NCI-H146 treated with DMSO at 0.1 percent for 48 hours (cell line): ENCODE data around the gene PLD6.
"Not testable (repeated sequence)": the region's sequence is repeated elsewhere in the genome, so short reads cannot be mapped to it uniquely, and the experiment has no call there.

ENCODE experiments used
- DNase-seq: peaks from one replicate; lab custom pipeline; 2025; ENCODE audit not compliant: unreplicated experiment; lab: John Stamatoyannopoulos, UW

PLD6 gene

DNA sequence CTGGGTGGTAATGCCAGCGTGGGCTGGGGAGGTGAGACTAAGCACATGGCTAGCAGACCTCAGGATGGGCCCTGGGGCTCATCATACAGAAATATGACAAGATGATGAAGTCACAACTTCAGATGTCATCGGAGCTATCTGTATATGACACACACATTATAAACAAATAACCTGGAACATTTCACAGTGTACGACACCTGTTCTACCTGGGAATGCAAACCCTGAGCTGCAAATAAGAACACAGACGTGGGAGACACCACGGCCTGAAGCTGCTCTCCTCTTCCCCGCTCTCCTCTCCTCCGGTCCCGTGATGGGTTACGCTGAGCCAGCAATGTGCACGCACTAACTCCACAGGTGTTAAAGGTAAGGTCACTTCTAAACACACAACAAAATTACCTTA, 4.9 kb downstream of the PLD6 start:
- DNase-seq = no peak

DNA sequence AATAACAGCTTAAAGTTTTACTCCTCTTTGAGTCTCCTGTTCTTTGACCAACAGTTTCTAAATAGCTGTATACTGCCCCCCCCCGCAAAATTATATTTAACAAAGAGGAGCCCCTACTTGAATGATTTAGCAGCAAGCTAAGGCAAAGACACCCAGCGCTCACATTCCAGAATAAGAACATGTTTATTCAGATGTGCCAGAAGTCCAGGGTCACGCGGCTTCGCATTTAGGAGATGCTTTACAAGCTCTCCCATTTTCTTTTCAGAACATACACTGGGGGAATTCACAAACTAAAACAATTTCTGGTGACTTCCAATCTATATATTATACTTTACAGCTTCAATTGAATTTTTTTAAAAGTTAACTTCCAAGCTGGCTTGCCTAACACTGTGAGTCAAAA, 5.3 kb downstream of the PLD6 start:
- no peak for DNase-seq

DNA sequence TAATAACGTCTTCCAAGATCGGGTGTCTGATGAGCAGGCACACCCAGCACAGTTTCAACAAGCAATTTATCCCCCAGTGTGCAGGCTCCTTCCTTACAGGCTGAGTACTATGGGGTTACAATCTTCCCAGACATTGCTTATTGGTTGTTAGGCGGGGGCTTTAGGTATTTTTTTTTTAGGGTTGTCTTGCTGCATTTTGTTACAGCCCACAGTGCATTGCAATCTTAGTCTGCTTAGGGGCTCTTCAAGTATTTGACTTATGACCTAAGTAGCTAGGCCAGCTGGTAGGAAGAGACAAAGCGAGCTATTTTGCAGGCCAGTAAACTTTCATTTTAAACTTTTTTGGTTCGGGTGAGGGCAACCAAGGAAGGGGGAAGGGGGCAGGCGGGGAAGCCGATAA, 5.8 kb downstream of the PLD6 start:
- DNase-seq = no peak

DNA sequence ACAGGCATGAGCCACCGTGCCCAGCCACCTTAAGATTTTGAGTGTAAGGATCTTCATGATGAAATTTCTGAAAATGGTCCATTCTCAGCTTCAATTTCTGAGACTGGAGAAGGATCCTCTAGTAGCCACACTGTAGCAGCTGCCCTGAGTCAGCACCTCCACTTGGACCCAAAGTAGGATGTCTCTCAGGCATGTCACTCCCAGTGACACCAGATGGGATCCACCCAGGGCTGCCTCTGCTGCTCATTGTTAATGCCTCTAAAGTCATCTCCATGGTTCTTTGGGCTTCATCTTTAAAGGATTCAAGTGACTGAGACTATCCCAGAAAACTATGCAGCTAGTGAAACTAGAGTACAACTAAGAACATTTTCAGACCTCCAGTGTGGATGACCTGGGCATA, 7.9 kb downstream of the PLD6 start:
- no peak for DNase-seq

DNA sequence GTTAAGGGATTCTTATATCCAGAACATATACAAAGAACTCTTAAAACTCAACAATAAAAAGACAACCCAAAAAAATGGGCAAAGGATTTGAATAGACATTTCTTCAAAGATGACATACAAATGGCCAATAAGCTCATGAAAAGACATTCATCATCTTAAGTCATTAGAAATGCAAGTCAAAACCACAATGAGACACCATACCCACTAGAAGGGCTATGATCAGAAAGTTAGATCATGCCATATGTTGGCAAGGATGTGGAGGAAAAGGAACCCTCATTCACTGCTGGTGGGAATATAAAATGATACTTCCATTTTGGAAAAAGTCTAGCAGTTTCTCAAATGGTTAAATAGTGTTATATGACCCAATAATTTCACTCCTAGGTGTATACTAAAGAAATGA, 9.4 kb downstream of the PLD6 start:
- DNase-seq = no peak

DNA sequence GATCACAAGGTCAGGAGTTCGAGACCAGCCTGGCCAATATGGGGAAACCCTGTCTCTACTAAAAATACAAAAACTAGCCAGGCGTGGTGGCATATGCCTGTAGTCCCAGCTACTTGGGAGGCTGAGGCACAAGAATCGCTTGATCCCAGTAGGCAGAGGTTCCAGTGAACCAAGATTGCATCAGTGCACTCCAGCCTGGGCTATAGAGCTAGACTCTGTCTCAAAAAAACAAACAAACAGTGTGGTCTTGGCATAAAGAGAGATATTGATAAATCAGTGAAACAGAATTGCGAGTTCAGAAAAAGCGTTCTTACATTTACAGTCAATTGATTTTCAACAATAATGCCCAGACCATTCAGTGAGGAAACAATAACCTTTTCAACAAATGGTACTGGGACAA, 10.7 kb downstream of the PLD6 start:
- not testable (repeated sequence) for DNase-seq

DNA sequence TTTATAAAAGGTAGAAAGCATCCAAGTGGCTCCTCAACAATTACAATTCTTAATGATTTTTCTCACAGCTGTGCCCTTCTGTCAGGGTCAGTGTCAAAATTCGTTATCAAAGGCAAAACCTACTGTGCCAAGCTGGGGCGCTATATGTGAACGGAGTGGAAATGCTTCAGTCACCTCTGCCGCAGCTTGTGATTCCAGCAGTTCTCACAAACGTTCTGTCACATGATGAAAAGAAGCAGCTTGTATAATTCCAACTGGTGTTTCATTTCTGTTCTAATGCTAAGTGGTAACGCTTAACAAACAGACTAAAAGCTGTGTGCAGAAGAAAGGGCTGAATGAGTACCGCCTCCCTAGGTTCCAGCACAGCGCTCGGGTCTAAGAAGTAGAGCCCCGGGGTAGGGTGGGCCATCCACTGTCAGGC, 14.2 kb downstream of the PLD6 start:
- no peak for DNase-seq

DNA sequence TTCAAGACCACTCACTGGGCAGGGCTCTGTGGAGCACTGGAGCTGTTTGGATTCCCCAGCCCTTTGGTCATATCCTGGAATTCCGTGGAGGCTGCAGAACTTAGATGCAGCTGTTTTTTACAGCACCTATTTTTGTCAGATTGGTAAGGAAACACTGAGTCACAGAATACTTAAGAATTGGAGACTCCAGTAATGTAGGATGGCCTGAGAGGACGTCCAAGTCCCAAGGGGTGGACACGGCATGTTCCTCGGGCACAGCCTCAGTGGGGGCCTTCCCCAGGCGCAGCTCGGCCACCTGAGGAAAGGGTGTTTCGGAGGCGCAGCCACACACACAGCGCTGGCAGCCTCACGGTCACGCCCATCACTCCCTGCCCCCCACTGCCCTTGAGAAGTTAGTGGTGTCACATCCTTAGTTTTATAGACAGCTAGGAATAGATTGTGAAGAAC, 14.8 kb downstream of the PLD6 start:
- no peak for DNase-seq

DNA sequence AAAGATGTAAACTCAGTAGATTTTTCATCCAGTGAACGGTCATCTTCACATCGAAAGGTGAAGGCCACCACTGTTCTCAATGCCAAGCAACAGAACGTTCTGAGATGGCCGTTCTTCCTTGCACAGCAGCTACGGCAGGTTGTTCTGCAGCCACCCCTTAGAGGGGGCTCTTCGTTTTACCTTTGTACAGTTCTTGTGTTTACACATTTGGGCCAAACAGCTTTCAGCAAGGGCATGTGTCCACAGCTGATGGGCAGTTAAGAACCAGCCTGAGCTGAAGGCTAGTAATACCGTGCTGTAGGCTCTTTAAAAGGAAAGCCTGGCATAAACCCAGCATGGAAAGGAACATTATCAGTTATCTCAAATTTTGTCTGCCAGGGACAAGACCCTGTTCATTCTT, 15.9 kb downstream of the PLD6 start:
- no peak for DNase-seq

DNA sequence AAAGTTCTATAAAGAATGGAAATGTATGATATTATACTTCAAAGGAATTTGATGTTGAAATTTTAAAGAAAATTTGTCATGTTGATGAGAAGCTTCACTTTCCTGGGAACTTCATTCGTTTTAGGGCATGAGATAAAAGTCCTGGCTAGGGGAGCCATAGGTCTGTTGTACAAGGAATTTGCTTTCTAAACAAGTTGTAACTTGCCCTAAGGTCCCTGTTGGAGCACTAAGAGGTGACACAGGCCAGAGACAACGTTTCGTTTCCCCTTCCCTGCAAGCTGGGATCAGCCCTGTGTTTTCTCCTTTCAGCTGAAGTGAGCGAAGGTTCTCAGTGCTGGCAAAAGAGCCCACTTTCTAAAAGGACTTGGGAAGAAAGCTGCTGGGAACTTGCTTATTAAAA, 16.6 kb downstream of the PLD6 start:
- DNase-seq = no peak

DNA sequence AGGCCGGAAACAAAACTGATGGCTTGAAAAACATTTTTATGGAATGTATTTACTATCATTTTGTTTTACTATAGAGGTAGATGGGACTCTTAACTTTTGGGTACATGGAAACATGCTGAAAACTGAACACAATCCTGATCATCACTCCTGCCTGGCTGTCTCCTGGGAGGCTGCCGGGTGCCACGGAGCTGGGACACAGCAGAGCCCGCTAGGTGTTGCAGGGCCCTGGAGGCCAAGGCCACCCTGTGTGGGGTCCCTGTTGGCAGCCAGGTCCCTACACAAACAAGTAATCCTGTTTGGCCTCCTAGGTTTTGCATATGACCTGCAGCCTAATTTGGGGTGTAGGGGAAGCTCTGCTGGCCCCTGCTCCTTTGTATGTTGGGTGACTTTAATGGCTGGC, 17.5 kb downstream of the PLD6 start:
- DNase-seq = no peak

DNA sequence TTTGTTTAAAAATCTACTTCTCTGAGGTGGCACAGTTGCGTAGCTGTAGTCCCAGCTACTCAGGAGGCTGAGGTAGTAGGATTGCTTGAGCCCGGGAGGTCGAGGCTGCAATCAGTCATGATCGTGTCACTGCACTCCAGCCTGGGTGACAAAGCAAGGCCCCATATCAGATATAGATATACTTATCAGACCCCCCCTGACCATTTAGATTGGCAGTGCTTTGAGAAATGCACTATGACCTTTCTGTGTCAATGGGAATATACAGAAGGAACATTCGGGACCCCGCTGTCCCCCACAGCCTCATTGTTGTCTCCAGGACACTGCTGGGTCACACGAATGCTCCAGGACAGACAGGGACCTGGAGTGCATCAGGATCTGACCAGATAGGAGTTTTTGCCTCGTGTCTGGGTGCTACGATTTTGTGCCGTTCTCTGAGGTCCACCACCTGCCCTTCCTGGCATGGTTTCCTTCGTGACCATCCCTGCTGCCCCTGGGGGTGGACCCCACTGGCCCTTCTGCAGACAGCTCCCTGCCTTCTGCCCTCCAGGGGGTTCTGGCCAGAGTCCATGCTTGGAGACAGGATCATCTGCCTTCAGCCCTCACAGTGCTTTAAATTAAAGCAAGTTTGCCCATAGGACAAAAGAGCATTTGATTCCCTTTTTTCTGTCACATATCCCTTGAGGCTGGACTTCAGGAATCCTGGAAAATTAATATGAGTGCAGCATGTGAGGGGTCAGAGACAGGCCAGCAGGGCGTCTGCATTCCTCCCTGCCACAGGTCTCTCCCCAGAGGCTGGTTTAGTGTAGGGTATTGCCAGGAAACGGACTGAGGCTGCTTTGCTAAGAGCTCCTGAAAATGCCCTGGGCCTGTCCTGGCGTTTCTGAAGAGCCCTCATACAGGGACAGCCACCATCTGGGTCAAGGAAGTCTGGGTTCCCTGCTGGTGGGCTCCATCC, 19.3 kb downstream of the PLD6 start:
- no peak for DNase-seq

DNA sequence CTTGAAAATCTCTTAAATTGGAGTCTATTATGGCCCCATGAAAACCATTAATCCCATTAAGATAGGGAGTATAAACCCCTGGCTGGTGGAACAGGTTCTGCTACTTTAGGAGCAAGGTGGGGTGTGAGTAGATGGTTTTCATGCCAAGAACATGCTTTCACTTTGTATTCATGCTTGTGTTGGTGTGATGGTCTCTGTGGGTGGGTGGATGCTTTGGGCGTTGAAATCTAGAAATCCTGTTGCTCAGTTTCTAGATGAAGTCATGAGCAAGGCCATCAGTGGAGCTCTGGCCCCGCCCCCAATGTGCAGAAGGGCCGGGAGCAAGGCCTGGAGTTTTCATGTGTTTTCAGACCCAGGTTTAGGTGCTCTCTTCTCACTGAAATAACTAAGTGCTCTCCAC, 20.1 kb downstream of the PLD6 start:
- DNase-seq = no peak

DNA sequence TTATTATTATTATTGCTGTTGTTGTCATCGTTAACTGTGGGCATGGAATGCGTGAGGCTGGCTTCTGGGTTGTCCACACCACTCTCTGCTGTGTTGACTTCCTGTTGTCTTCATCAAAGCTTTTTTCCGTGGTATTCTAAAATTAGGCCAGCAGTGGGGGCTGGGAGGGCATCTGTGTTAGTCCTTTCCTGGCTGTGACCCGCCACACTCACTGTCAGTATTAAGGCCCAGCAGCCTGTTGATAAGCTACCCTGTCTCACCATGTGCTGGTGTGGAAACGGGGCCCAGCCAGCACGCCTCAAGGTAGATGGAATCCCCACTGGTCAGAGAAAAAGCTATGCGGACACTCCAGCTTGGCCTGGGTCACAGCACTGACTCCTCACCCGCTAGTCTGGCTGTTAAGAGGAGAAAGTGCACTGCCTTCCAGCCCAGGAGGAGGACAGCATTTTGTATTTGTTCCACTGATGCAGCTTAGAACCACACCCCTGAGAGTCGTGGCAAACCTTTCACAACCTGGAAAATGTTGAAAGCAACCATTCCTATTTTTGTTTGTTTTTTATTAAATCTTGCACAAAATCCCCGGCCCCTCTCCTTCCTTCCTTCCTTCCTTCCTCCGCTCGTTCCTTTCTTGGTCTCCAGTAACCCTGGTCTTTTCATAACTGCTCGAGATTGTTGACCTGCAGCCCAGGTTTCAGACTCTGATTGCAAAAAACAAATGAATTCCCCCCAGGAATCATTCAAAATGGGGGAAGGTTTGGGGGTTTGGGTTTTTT, 21.0 kb downstream of the PLD6 start:
- DNase-seq = not testable (repeated sequence)

DNA sequence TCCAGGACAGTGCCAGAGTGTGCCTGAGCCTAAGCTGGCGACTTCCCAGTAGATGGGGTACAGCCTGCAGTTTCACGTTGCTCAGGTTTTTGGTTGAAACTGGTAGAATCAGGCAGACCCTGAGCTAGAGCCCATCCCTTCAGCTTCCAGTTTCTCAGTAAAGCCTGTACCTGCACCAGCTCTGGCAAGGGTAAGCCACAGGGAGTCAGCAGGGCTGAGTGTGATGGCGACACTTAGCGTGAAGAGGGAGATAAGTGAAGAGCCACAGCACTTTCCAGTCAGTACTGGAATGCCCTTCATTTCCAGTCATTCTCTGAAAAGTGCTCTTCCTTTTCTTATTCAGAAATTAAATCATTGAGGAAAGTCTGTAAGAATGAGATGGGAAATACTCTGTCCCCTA, 22.4 kb downstream of the PLD6 start:
- no peak for DNase-seq

DNA sequence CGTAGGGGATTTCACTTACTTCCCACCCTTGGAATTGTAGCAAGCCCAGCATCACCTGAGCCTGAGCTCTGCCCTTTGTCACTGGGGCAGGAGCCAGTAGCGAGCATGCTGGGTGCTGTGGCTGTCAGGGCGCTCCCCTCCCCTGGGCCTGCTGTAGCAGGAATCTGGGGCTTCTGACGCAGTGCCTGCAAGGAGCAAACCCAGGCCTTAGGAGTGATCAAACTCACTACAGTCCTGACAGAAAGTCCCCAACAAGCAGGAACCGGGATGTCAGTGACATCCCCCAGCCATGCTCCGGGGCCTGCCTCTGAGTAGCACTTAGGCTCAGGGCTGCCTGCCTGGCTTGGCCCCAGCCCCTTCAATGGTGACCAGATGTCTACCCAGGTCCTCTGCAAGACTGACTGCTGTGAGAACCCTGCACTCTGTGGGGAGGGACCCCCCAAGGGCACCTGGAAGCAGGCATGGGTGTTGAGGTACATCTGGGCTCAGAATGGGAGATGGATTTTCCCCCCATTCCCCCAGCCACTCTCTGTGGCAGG, 23.5 kb downstream of the PLD6 start:
- DNase-seq = no peak

DNA sequence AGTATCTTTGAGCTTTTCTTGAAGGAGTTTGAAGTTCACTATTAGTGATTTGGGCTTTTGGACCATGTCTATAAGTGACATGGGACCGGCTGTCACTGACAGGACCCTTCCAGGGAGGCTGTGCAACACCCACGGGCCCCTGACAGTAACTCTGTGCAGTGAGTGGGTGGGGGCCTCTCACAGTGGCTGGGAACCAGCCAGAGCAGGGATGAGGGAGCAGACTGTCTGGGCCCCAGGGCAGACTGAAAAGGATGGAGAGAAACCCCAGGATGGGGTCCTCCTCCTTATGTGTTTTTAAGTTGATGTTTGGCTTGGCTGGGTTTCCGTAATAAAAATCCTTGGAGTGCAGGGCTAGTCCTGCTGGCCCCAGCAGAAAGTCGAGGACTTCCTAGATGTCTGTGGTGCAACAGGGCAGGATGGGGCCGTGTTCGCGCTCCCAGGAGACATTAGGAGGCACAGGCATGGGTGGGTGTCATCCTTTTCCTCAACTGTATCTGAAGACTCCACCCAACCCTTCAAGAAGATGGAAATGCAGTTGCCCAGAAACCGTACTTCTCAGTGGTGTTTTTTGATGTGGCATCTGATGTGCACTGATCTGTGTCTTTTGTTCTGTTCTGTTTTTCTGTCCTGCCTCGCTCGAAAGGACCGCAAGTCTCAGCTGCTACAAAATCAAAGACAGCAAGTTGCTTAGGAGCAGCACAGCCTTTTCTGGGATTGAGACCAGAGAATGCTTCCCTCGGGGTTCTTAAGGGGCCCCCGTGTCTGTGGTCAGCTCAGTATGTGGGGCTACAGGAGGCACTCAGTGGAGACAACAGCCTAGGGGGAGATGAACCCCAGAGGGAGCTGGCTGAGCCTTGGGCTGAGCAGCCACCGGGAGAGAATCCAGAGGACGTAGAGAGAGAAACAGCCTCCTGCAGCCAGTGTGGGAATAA, 24.2 kb downstream of the PLD6 start:
- no peak for DNase-seq

DNA sequence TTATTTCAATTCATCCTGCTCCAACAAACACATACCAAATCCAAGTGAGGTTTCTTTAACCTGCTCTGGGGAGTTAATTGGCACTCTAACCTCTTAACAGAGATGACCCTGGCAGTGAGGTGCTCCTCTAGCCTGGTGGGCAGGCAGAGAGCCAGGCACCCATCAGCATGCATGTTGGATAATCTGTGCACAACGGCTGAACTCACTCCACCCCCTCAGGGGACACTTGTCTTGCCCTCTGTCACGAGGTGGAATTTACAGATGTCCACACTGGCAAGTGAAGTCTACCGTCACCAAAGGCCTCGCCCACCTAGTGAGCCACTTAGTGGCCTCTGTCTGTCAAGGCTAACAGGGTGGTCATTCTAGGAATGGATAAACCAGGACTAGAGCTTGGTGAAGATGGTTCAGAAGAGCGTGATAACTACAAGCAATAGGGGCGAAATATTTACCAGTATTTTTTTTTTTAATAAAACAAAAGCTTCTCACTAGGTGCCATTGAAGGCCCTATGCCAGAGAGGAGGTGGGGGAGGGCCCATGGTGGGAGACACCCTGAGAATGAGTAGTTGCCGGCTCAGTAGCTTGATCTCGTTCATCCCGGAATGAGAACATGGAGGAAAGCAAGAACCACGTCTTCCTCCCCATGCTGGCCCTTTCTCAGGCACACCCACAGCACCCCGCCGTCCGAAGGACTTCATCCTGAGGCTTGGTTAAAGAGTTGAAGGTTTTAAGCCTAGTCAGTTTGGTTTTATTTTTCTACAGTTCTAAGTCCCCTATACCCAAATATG, 25.2 kb downstream of the PLD6 start:
- no peak for DNase-seq

DNA sequence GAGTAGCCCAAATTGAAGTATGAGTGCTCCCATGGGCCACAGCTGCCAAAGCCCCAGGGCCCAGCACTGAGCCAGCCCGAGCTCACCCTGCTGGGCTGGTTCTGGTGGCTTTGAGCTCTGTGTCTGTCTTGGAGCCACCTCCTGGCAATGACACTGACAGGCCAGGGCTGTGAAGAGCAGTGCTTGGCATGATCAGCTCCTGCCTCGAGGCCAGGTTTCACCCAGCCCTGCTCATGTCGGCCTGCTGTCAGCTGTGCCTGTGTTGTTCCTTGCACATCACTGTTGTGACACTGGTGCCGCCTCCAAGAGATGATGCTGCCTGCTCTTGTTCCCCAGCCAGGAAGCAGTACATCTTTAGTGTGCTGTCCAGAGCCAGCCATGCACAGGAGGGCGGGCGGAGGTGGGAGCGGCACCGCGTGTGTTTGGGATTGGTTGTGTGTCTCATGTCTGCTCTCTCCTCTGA, 26.0 kb downstream of the PLD6 start:
- no peak for DNase-seq

DNA sequence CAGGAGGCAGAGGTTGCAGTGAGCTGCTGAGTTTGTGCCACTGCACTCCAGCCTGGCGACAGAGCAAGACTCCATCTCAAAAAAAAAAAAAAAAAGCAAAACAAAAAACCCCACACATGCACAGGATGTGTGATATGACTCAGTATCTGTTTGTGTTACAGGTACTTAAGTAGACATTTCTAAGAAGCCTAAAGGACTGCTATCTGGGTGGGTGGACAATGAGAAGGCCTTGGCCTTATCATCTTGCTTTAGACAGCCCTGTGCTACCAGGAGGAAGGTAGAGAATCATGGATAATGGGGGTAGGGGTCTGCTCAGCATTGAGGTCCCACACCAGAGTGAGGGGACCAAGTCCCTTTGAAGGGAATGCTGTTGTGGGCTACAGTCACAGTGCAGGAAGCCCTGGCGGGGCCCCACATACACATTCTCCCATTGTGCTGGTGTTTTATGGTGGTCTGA, 26.7 kb downstream of the PLD6 start:
- no peak for DNase-seq
